HG02798 (cell line): ENCODE data around the gene UBL4B.

ENCODE experiments used
- ATAC-seq: cut with Tn5 transposase; IDR thresholded peaks from one replicate; pipeline ENCODE4 v1.9.1; 2021; ENCODE audit warnings: mild to moderate bottlenecking; ENCODE audit not compliant: unreplicated experiment, poor library complexity

UBL4B gene

DNA sequence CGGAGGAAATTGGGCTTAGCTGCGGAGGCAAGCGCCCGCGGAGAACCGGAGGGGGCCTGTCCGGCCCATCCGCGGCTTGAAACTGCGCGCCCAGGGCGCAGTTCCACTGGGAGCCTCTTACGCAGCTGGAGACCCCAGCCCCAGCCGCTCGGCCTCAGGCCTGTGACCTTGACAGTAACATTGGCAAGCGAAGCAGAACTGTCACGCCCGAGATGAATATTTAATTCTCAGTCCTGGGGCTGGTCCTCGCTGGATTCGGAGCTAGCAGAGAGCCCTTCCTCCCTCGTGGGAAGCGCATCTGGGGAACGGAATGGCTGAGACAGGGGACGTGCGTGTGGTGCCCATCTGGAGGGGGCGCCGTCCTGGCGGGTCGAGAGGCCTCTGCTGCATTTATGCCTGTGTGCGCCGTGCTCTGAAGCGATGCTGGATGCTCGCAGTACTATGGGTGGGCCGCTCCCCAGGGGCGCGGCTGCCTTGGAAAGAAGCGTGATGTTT lies 39.0 kb downstream of the UBL4B start:
- no peak for ATAC-seq

DNA sequence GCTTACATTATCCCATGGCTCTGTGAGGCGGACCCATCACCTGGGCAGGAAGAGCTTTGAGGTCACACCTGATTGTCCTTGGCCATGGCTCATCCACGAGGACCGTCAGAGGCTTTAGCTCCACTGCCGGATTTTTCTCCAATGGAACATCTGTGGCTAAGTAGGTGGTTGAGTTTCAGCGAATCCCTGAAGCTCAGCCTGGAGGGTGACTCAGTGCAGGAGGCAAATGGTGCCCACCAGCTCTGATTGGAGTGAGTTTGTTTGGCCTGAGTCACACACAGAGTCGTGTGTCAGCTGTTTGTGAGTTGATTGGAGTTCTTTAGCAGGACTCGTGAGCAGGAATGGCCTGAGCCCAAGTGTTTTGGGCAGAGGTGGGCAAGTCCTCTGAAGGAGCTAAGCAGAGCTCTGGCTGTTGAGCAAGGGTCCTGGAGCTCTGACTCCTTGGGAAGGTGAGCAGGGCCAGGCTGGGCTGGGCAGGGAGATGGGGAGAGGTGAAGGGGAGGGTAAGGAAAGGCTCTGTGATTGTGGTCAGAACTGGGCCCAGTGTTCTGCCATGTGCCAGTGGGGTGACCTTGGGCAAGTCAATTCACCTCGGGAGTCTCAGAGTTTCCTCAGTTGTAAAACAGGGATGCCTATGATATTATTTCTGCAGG lies 40.0 kb downstream of the UBL4B start:
- ATAC-seq, result no peak

DNA sequence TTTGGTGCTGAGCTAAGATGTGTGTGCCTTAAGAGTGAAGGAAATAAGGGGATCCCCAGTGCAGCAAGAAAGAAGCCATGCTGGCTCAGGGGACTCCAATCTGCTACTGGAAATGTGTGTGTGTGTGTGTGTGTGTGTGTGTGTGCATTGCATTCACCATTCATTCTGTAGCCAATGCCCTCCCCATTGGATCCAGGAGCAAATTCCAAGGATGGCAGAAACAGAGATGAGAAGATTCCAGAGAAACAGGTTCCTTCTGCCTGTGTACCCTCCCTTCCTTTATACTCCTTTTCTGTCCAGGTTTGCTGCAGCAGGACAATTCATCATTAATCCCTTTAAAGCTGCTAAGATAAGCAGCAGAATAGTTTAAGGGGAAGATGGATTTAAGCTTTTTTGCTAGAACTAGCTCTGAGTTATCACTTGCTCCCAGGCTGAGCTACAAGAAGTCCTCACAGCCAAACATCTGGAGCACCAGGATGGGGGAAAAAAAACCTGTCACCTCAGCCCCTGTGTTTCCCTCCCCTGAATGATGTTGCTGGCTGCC lies 41.2 kb downstream of the UBL4B start:
- ATAC-seq, result no peak

DNA sequence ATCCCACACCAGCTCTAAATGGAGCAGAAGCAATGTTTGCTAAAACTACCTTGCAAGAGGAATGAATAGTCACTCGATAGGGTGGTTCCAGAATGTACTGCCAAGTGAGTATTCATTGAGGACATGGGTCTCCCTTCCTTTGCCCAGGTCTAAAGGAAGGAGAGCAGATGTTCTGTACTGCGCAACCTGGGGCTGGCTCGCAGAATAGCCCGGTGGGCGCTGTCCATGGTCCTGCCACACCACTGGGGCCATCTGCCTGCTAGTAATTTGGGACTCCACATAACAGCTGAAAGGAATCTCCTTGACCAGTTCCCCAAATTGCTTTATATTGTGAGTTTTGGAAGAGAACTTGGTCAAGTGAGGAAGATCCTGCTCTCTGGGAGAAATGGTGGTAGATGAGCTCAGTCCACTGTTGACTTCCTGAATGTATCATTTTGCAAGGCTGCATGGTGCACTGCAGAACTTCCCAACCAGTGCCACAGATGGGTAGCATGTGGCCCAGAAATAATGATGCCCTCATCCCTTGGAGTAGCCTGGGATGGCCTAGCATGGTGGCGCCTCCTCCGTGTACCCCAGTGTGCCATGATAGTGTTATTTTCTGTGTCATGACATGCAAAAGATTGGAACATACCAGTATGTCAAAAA lies 43.8 kb downstream of the UBL4B start:
- no peak for ATAC-seq

DNA sequence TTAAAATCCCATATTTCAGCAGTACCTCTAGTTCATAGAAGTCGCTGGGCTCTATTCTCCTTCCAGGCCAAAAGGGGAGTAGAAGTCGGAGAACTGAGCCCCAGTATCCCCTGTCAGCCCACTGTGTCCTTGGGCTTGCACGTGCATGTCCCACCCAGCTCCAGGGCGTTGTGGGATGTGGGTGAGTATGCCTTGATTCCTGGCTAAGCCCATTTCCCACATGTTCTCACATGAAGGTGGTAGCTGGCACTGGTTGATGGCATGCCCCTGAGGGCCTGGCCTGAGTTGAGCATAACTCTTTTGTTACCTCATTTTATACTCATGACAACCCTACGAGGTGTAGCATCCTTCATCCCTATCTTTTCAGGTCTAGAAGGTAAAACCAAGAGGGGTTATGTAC lies 46.0 kb downstream of the UBL4B start:
- ATAC-seq, result no peak

DNA sequence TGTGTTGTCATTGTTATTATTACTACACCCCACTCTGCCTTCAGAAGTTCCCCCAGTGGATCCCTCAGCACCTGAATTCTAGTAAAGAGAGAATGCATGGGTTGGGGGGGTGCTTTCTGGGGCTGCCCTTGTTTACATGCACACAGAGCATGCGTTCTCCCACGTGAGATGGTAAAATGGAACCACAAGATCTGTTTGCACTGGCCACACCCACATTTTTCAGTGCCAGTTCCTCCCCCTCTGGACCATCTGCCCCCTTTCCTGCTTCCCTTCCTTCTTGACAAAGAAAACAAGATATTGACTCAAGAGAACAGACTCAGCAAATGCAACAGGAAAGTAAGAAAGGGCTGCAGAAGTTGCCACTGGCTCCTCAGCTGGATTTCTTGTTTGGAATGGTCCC lies 46.9 kb downstream of the UBL4B start:
- ATAC-seq, result no peak

DNA sequence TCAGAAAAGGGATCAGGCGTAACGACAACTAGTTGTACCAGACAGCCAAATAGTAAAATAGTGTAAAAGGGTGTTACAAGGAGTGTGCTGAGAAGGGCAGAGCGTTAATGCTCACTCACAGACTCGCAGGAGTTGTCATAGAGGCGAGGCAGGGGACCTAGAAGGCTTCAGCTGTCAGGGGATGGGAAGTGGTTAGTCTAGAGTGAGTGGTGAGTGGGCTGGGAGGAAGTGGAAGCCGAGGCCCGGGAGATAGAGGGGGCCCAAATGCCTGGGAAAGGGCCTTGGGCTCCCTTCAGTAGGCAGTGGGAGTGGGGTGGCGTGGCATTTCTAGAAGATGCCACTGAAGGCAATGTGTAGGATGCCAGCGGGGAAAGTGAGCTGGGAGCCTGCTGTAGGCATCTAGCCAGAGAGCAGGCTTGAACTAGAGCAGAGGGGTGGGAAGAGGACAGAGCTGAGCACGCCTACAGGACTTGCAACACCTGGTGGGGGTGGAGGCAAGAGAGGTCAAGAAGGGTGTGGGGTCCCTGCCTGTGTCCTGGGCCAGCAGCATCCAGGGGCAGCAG lies 48.4 kb downstream of the UBL4B start:
- ATAC-seq, result no peak

DNA sequence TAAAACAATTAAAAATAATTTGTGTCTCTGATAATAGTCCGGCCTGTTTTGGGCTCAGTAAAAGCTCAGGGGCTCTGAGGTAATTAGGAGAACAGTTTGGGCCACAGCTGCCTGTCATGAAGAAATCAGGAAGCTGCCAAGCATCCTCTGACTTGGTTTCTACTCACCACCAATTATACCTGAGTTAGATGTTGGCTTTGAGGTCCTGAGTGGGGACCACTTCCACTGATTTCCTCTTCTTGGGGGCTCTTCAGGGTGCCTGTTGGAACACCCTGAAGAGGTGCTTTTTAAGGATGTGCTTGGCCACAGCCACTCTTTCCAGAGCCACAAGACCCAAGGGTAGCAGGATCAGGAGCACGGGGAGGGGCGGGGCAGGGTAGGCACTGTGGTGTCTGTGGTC lies 48.9 kb downstream of the UBL4B start:
- no peak for ATAC-seq

DNA sequence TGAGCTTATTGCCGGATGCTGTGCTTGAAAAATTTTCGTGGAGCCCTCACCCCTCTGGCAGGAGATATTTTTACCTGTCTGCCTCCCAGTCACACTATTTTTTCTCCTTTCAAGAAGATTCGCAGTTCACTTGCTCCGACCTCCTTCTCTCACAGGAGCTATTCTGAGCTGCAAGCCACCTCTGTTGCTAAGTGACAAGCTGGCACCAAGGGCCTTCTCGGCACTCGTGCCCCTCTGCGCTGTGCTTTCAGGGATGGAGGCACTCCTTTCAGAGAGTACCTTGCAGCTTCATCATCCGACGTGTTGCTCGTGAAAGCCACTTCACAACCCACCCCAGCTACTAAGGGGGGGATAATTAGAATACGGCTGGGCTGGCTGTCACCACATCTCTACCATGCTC lies 49.6 kb downstream of the UBL4B start:
- no peak for ATAC-seq
